Vagina (tissue), 2 donors: ENCODE measurements around the gene RNASE4. TPM values are rescaled to one million over a fixed set of nuclear protein-coding genes. Genes with fewer than 3 reads are reported as not detected.
A peak's percentile ranks its signal among the peaks of the same experiment; 100 is the strongest.
"Not testable (repeated sequence)": the region's sequence is repeated elsewhere in the genome, so short reads cannot be mapped to it uniquely, and the experiment has no call there.

ENCODE experiments used
- DNase-seq, 2 donors: peaks; one replicate each; pipeline ENCODE4 v3.0.0-alpha.2; 2017; ENCODE audit errors: extremely low spot score in 2 of 2
- H3K27ac ChIP-seq: fragments of 200-600 bp; sonication (generic); one replicate; pipeline ENCODE4 v1.5.1; 2019
- H3K27me3 ChIP-seq: fragments of 200-600 bp; sonication (generic); one replicate; pipeline ENCODE4 v1.5.1; 2019
- H3K36me3 ChIP-seq, 2 donors: fragments of 200-600 bp; sonication (generic); one replicate each; pipeline ENCODE4 v1.5.1; 2017 to 2019
- H3K4me1 ChIP-seq: fragments of 200-600 bp; sonication (generic); one replicate; pipeline ENCODE4 v1.5.1; 2019
- H3K4me3 ChIP-seq, 2 donors: fragments of 200-600 bp; sonication (generic); 1 replicate in 1 of 2; 2 replicates in 1 of 2; pipeline ENCODE4 v1.5.1; 2016 to 2019
- H3K9me3 ChIP-seq: fragments of 200-600 bp; sonication (generic); one replicate; pipeline ENCODE4 v1.5.1; 2019
- POLR2A ChIP-seq, 2 donors: fragments of 450-650 bp; IDR thresholded peaks; one replicate each; pipeline ENCODE4 v1.6.1; 2017; ENCODE audit warnings: antibody characterized with exemption in 2 of 2, mild to moderate bottlenecking in 2 of 2, moderate library complexity in 2 of 2
- POLR2AphosphoS5 ChIP-seq, 2 donors: sonication (generic); formaldehyde crosslinking; IDR thresholded peaks; one replicate each; pipeline ENCODE4 v1.9.0; 2017; ENCODE audit warnings: antibody characterized with exemption in 2 of 2, mild to moderate bottlenecking in 2 of 2, low read depth in 1 of 2; ENCODE audit not compliant: insufficient read depth in 1 of 2
- intact Hi-C: fragments of 100-400 bp; cut with DNase I; formaldehyde crosslinking; loops from one replicate; pipeline ENCODE4 v1.15.1; 2023
- total RNA-seq: library from RNA; depleted of rRNA; stranded (reverse); fragments of >200 nt; gene quantifications from one replicate; pipeline ENCODE4 v1.2.3, GENCODE V29; 2016
- TF ChIP-seq, protein P1 (sequence below), 3 experiments: fragments of 450-650 bp in 2 of 3; fragments of 200-600 bp in 1 of 3; sonication (generic) in 1 of 3; IDR thresholded peaks; one replicate each; pipeline ENCODE4 v1.5.1; 2017 to 2019; ENCODE audit warnings: antibody characterized with exemption in 3 of 3, mild to moderate bottlenecking in 2 of 3, moderate library complexity in 2 of 3

The RNASE4 gene
- total RNA-seq, 1 donor from 2014 or later = 132 TPM

DNA sequence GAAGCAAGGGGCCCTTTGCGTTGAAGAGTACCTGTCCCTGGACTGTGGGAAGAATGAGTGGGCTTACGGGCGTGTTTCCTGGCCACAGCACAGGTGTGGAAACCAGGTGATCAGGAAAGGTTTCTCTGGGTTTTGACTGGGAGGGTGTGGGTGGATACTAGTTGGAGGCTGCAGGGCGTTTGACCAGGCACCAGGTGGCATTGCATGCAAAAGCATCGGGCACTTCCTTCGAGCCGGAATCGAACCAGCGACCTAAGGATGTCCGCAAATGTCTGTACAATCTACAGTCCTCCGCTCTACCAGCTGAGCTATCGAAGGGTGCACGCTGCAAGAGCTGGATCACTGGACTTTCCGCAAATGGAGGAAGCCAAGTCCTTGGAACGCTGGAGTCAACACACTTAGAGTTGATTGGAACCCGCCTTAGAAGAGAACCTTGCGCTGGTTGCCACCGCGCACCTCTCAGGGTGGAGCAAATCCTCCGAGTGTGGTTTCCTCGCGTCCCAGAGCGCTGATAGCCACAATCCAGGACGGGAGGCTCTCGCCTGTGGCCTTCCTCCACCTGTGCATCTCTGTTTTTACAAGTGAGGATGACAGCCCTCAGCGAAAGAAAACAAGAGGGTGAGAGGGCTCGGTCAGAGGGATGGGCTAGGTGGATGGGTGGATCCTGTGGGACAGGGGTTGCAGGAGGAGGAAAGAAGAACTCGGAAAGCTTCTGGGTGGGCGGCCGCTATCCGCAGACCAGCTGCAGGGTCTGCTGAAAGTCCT, 21.2 kb upstream of the RNASE4 start:
- H3K27me3 ChIP-seq = no peaks in the 10 kb centered on the region
- H3K36me3 ChIP-seq = no peaks in the 10 kb centered on the region
- H3K27ac ChIP-seq = no peak overlapping the region
- peaks cover 15% of the 10 kb centered on the region for H3K4me1 ChIP-seq
- no peaks in the 10 kb centered on the region for H3K9me3 ChIP-seq
- no peak for DNase-seq
- H3K4me3 ChIP-seq = peak overlapping the region; percentile 17 to 38
- TF ChIP-seq POLR2A (IDR thresholded peaks at IDR 0.05) (no peak), POLR2AphosphoS5 (IDR thresholded peaks at IDR 0.05; ENCODE audit: insufficient read depth in 1 of 2, low read depth in 1 of 2) (no peak)
- TF ChIP-seq, protein P1, sequence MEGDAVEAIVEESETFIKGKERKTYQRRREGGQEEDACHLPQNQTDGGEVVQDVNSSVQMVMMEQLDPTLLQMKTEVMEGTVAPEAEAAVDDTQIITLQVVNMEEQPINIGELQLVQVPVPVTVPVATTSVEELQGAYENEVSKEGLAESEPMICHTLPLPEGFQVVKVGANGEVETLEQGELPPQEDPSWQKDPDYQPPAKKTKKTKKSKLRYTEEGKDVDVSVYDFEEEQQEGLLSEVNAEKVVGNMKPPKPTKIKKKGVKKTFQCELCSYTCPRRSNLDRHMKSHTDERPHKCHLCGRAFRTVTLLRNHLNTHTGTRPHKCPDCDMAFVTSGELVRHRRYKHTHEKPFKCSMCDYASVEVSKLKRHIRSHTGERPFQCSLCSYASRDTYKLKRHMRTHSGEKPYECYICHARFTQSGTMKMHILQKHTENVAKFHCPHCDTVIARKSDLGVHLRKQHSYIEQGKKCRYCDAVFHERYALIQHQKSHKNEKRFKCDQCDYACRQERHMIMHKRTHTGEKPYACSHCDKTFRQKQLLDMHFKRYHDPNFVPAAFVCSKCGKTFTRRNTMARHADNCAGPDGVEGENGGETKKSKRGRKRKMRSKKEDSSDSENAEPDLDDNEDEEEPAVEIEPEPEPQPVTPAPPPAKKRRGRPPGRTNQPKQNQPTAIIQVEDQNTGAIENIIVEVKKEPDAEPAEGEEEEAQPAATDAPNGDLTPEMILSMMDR (IDR thresholded peaks at IDR 0.05) = peak in 1 of 3 experiments; percentile 43
- intact Hi-C loops = no loop called here

DNA sequence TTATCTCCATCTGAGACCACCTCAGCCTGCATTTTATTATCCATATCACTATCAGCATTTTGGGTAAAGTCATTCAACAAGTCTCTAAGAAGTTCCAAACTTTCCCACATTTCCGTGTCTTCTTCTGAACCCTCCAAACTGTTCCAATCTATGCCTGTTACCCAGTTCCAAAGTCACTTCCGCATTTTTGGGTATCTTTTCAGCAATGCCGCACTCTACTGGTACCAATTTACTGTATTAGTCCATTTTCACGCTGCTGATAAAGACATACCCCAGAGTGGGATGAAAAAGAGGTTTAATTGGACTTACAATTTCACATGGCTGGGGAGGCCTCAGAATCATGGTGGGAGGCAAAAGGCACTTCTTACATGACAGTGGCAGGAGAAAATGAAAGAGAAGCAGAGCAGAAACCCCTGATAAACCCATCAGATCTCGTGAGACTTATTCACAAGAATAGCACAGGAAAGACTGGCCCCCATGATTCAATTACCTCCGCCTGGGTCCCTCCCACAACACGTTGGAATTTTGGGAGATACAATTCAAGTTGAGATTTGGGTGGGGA, 17.9 kb upstream of the RNASE4 start:
- H3K36me3 ChIP-seq, H3K9me3 ChIP-seq, H3K27ac ChIP-seq, DNase-seq, intact Hi-C loops, H3K27me3 ChIP-seq, H3K4me3 ChIP-seq: not testable (repeated sequence)
- H3K4me1 ChIP-seq = peaks cover 15% of the 10 kb centered on the region

DNA sequence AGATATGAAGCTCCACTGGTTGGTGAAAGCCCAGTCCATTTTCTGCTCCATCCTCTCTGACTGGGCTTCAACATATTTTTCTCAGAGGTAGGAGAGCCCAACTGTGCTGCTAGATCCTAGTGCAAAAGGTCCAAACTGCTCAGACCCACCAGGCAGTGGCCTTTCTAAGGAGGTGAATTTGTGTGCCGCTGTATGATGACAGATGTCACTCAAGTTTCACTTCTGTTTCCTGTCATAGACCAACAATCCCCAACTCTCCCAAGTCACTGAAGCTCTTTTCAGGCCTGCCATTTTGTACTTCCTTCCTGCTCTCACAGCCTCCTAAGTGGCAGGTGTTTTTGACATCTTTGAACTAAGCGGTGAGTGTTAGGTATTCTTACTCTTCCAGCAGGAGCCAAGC, 16.4 kb upstream of the RNASE4 start:
- peaks cover 10% of the 10 kb centered on the region for H3K4me1 ChIP-seq
- H3K27me3 ChIP-seq = no peaks in the 10 kb centered on the region
- intact Hi-C loops = no loop called here
- no peak overlapping the region for H3K27ac ChIP-seq
- DNase-seq = no peak
- H3K36me3 ChIP-seq = no peaks in the 10 kb centered on the region
- no peak for TF ChIP-seq POLR2A (IDR thresholded peaks at IDR 0.05)
- TF ChIP-seq POLR2AphosphoS5 (IDR thresholded peaks at IDR 0.05; ENCODE audit: insufficient read depth in 1 of 2, low read depth in 1 of 2) = no peak
- TF ChIP-seq, protein P1 (IDR thresholded peaks at IDR 0.05) = no peak
- H3K9me3 ChIP-seq = no peaks in the 10 kb centered on the region
- no peak overlapping the region for H3K4me3 ChIP-seq

DNA sequence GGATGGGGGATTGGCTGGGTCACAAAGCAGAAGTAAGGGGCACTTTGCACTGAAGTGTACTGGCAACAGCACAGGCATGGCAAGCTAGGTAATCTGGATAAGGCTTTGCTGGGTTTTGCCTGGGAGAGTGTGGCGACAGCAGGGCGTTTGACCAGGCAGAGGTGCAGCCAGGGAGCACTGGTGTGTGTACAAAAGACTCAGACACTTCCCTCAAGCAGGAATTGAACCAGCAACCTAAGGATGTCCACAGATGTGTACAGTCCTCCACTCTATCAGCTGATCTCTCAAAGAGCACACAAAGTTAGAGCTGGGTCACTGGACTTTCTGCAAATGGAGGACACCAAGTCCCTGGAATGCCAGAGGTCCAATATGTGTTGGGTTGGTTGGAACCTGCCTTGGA, 15.4 kb upstream of the RNASE4 start:
- H3K9me3 ChIP-seq = no peaks in the 10 kb centered on the region
- H3K36me3 ChIP-seq = no peaks in the 10 kb centered on the region
- no peak overlapping the region for H3K27ac ChIP-seq
- TF ChIP-seq POLR2A (IDR thresholded peaks at IDR 0.05) = no peak
- TF ChIP-seq, protein P1 (IDR thresholded peaks at IDR 0.05) = no peak
- TF ChIP-seq POLR2AphosphoS5 (IDR thresholded peaks at IDR 0.05; ENCODE audit: insufficient read depth in 1 of 2, low read depth in 1 of 2) = no peak
- no peaks in the 10 kb centered on the region for H3K4me1 ChIP-seq
- H3K4me3 ChIP-seq = no peak overlapping the region
- no peak for DNase-seq
- no peaks in the 10 kb centered on the region for H3K27me3 ChIP-seq
- intact Hi-C loops = no loop called here

DNA sequence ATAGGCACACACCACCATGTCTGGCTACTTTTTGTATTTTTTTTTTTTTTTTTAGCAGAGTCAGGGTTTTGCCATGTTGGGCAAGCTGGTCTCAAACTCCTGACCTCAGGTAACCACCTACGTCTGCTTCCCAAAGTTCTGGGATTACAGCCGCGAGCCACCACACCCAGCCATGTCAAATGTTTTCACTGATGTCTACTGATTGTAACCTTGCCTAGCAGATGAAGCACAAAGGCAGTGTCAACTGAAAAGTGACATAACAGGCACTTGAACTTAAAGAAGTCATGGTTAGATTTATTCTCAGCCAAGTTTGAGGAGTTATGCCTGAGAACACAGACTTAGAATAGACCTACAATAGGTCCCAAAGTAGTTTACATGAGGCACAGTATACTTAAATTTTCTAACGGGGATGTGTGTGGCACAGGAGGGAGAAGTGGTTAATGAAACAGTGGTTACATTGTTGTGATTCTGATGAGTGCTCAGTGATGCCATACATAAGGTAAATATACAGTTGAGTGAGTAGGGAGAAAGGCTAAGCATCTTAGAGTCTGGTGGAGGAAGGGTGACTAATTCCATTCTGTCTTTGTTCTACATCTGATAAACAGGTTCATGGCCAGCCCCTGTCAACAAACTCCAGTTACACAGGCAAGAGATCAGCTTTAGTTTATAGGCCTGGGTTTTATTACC, 12.6 kb upstream of the RNASE4 start:
- TF ChIP-seq, protein P1 (IDR thresholded peaks at IDR 0.05) = no peak
- no peak for TF ChIP-seq POLR2A (IDR thresholded peaks at IDR 0.05)
- TF ChIP-seq POLR2AphosphoS5 (IDR thresholded peaks at IDR 0.05; ENCODE audit: insufficient read depth in 1 of 2, low read depth in 1 of 2) = no peak
- intact Hi-C loops = no loop called here
- Histone ChIP-seq H3K27me3 (no peaks in the 10 kb centered on the region), H3K4me1 (no peaks in the 10 kb centered on the region), H3K27ac (no peak overlapping the region), H3K36me3 (no peaks in the 10 kb centered on the region), H3K4me3 (no peak overlapping the region), H3K9me3 (no peaks in the 10 kb centered on the region)
- DNase-seq = no peak
